GM18867 (cell line): Measurements from ENCODE around the gene LRRK1.

Source experiments
- ATAC-seq: cut with Tn5 transposase; IDR thresholded peaks from one replicate; pipeline ENCODE4 v1.9.1; 2021; ENCODE audit warnings: mild to moderate bottlenecking, moderate library complexity; ENCODE audit not compliant: unreplicated experiment

LRRK1 gene

GRCh38 chr15:101020451-101020850 is 101.3 kb downstream of the LRRK1 start:
- ATAC-seq: no peak

GRCh38 chr15:101020945-101021344 is 101.8 kb downstream of the LRRK1 start:
- ATAC-seq: no peak

- ATAC-seq: no peak
Observed at GRCh38 chr15:101022306-101022705, 103.1 kb downstream of the LRRK1 start.

- no peak for ATAC-seq
Observed at GRCh38 chr15:101022876-101023275, 103.7 kb downstream of the LRRK1 start.

GRCh38 chr15:101023501-101024072 is 104.4 kb downstream of the LRRK1 start:
- ATAC-seq: no peak

GRCh38 chr15:101024073-101024695 is 105.0 kb downstream of the LRRK1 start:
- ATAC-seq: no peak

- ATAC-seq: no peak
Observed at GRCh38 chr15:101024706-101025500, 105.7 kb downstream of the LRRK1 start.

GRCh38 chr15:101025501-101025885 is 106.3 kb downstream of the LRRK1 start:
- ATAC-seq: no peak

- no peak for ATAC-seq
Observed at GRCh38 chr15:101025896-101026631, 106.9 kb downstream of the LRRK1 start.

GRCh38 chr15:101026656-101027272 is 107.6 kb downstream of the LRRK1 start:
- ATAC-seq: no peak

GRCh38 chr15:101027273-101027901 is 108.2 kb downstream of the LRRK1 start:
- ATAC-seq: no peak

GRCh38 chr15:101027920-101028319 is 108.8 kb downstream of the LRRK1 start:
- no peak for ATAC-seq

- no peak for ATAC-seq
Observed at GRCh38 chr15:101028321-101028720, 109.2 kb downstream of the LRRK1 start.

GRCh38 chr15:101028772-101029438 is 109.7 kb downstream of the LRRK1 start:
- no peak for ATAC-seq

GRCh38 chr15:101029971-101030661 is 111.0 kb downstream of the LRRK1 start:
- no peak for ATAC-seq

GRCh38 chr15:101031213-101031612 is 112.1 kb downstream of the LRRK1 start:
- no peak for ATAC-seq

GRCh38 chr15:101033801-101034200 is 114.6 kb downstream of the LRRK1 start:
- ATAC-seq: no peak

GRCh38 chr15:101035611-101036010 is 116.5 kb downstream of the LRRK1 start:
- ATAC-seq: peak; percentile 66

- no peak for ATAC-seq
Observed at GRCh38 chr15:101036189-101036588, 117.0 kb downstream of the LRRK1 start.
